Right lobe of liver (tissue), 4 donors: ENCODE results near the gene DHFR2.

Source experiments
- CTCF ChIP-seq, 4 donors: fragments of 200-600 bp in 3 of 4; fragments of 450-650 bp in 1 of 4; IDR thresholded peaks; one replicate each; pipeline versions ENCODE4 v1.5.1 to v1.8.0; 2016 to 2022; ENCODE audit warnings: antibody characterized with exemption in 4 of 4, mild to moderate bottlenecking in 2 of 4
- POLR2A ChIP-seq: fragments of 450-650 bp; IDR thresholded peaks from one replicate; pipeline ENCODE4 v1.6.1; 2017; ENCODE audit warnings: antibody characterized with exemption, mild to moderate bottlenecking
- donor health status: DM: no; HTN: no; CAD: no.
- donor health status: DM: no; HTN: no; CAD: no.
- donor health status: DM: no; HTN: yes; CAD: no.

- TF ChIP-seq CTCF (IDR thresholded peaks at IDR 0.05) (no peak), POLR2A (no peak)
These were observed 13.4 kb downstream of the DHFR2 start for GRCh38 chr3:94049267-94049666.
